Naive thymus-derived CD4-positive, alpha-beta T cell (primary cell): ENCODE results near the gene ARL6IP6. TPM values are rescaled to one million over a fixed set of nuclear protein-coding genes. Genes with fewer than 3 reads are reported as not detected.
"Not testable (repeated sequence)": the region's sequence is repeated elsewhere in the genome, so short reads cannot be mapped to it uniquely, and the experiment has no call there.

Experiments
- ATAC-seq: fragments of 150-1000 bp; cut with Tn5 transposase; 2 replicates; pipeline ENCODE4 v1.10.0; 2021; ENCODE audit warnings: mild to moderate bottlenecking, moderate library complexity
- CTCF ChIA-PET: fragments of 350-600 bp; sonication (Branson Sonifier 250); formaldehyde crosslinking; loops from one replicate; lab custom pipeline; 2021; ENCODE audit warnings: antibody characterized with exemption; lab: Charles Lee
- POLR2A ChIA-PET: fragments of 350-600 bp; sonication (Branson Sonifier 250); formaldehyde crosslinking; loops from one replicate; lab custom pipeline; 2021; ENCODE audit warnings: antibody characterized with exemption, inconsistent platforms; lab: Charles Lee
- DNase-seq, 9 donors: peaks; one replicate each; pipeline versions ENCODE4 v3.0.0 to v3.0.0-alpha.2; 2020 to 2022; ENCODE audit warnings: mixed read lengths in 1 of 9
- H3K27ac ChIP-seq: one replicate; pipeline ENCODE4 v1.7.0; 2013; ENCODE audit warnings: mild to moderate bottlenecking, low read depth, low read length, moderate library complexity
- H3K27me3 ChIP-seq, 2 donors: one replicate each; pipeline ENCODE4 v1.7.0; 2013; ENCODE audit warnings: low read length in 2 of 2, mild to moderate bottlenecking in 2 of 2, moderate library complexity in 2 of 2; ENCODE audit not compliant: control insufficient read depth in 2 of 2, insufficient read depth in 2 of 2
- H3K36me3 ChIP-seq, 3 experiments: 1 replicate in 2 of 3; 2 replicates in 1 of 3; pipeline ENCODE4 v1.7.0; 2013; ENCODE audit warnings: low read length in 3 of 3, mild to moderate bottlenecking in 3 of 3, moderate library complexity in 1 of 3; ENCODE audit not compliant: insufficient read depth in 3 of 3, control insufficient read depth in 2 of 3
- H3K4me1 ChIP-seq, 2 donors: one replicate each; pipeline ENCODE4 v1.7.0; 2013; ENCODE audit warnings: low read length in 2 of 2, mild to moderate bottlenecking in 2 of 2, moderate library complexity in 1 of 2; ENCODE audit not compliant: control insufficient read depth in 2 of 2, insufficient read depth in 2 of 2
- H3K4me3 ChIP-seq: 2 replicates; pipeline ENCODE4 v1.7.0; 2013; ENCODE audit warnings: mild to moderate bottlenecking, low read length
- H3K9me3 ChIP-seq, 3 experiments: 1 replicate in 2 of 3; 2 replicates in 1 of 3; pipeline ENCODE4 v1.7.0; 2013; ENCODE audit warnings: low read length in 3 of 3; ENCODE audit not compliant: control insufficient read depth in 2 of 3
- H3K27ac Mint-ChIP-seq, 9 donors: one replicate each; pipeline ENCODE4 v1.8.0; 2020 to 2022; ENCODE audit warnings: mixed read lengths in 9 of 9, mild to moderate bottlenecking in 8 of 9, moderate library complexity in 5 of 9, inconsistent platforms in 2 of 9
- H3K27me3 Mint-ChIP-seq, 5 donors: one replicate each; pipeline ENCODE4 v1.8.0; 2021 to 2022; ENCODE audit warnings: mixed read lengths in 5 of 5, mild to moderate bottlenecking in 1 of 5
- H3K36me3 Mint-ChIP-seq, 5 donors: one replicate each; pipeline ENCODE4 v1.8.0; 2020 to 2022; ENCODE audit warnings: mixed read lengths in 5 of 5, mild to moderate bottlenecking in 3 of 5, inconsistent platforms in 1 of 5
- H3K4me1 Mint-ChIP-seq, 7 donors: one replicate each; pipeline ENCODE4 v1.8.0; 2020 to 2022; ENCODE audit warnings: mixed read lengths in 7 of 7, mild to moderate bottlenecking in 3 of 7, inconsistent platforms in 1 of 7
- H3K4me3 Mint-ChIP-seq, 10 donors: one replicate each; pipeline ENCODE4 v1.8.0; 2020 to 2022; ENCODE audit warnings: mild to moderate bottlenecking in 10 of 10, mixed read lengths in 10 of 10, moderate library complexity in 6 of 10, inconsistent platforms in 2 of 10
- H3K9me3 Mint-ChIP-seq, 11 donors: one replicate each; pipeline ENCODE4 v1.8.0; 2020 to 2022; ENCODE audit warnings: mixed read lengths in 11 of 11, mild to moderate bottlenecking in 4 of 11, inconsistent platforms in 1 of 11, moderate library complexity in 1 of 11
- intact Hi-C, 2 donors: fragments of 100-400 bp; cut with micrococcal nuclease; formaldehyde crosslinking; loops; one replicate each; pipeline ENCODE4 v1.15.1; 2023
- polyA plus RNA-seq, 2 donors: library from polyadenylated mRNA; unstranded; fragments of 300-500 nt; fragmentation: Illumina TruSeq; gene quantifications; one replicate each; pipeline ENCODE4 v1.2.3, GENCODE V29; 2021
- total RNA-seq, 6 experiments: library from RNA in 5 of 6; stranded (reverse) in 5 of 6; gene quantifications; 1 replicate in 5 of 6; 2 replicates in 1 of 6; pipeline ENCODE4 v1.2.3 and lab custom pipeline; 2021 to 2026

ARL6IP6 gene
- total and polyA plus RNA-seq, 7 experiments from 2014 or later = 10.2 to 43.6 (median 18.0) TPM

DNA sequence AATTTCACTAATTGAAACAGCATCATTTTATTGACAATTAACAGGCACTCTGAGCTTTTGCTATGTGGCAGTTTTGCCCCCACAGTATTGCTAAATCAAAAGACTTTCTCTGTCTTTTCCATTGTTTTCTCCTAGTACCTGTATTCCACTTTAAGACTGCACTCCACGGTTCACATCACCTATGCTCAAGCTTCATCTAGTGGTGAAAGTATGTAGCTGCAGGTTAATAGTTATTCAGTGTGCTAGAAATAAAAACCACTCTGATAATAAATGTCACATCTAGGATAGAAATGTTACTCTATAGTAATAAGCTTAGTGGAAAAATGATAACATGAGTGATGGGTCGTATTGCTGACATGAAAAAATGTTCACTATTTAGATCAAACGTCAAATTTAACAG is 24.6 kb downstream of the ARL6IP6 start:
- Histone ChIP-seq H3K4me1 (no peaks in the 10 kb centered on the region), H3K36me3 (no peaks in the 10 kb centered on the region), H3K4me3 (no peak overlapping the region), H3K27me3 (no peaks in the 10 kb centered on the region), H3K9me3 (no peaks in the 10 kb centered on the region), H3K27ac (no peak overlapping the region)
- ChIA-PET POLR2A (no interaction called here), CTCF (interaction anchor here (0.9 to 1.8 kb wide), 5 partner anchors 13 to 567 kb away, joined by 3 to 4 read pairs (median 4); partner anchors contain the start of gene STAM2)
- no peak for ATAC-seq
- Mint-ChIP-seq H3K27ac (no peak overlapping the region), H3K4me3 (no peak overlapping the region), H3K4me1 (peaks cover 0 to 9% (median 5%) of the 10 kb centered on the region in 7 donors), H3K9me3 (peaks cover 0 to 5% (median 0%) of the 10 kb centered on the region in 11 donors), H3K36me3 (peaks cover 5 to 32% (median 17%) of the 10 kb centered on the region in 5 donors), H3K27me3 (no peaks in the 10 kb centered on the region)
- intact Hi-C loops = loop anchor here in 1 of 2 donors (2.0 kb wide), 1 partner anchor 706 kb away; no protein-coding TSS in a partner anchor
- DNase-seq = no peak

DNA sequence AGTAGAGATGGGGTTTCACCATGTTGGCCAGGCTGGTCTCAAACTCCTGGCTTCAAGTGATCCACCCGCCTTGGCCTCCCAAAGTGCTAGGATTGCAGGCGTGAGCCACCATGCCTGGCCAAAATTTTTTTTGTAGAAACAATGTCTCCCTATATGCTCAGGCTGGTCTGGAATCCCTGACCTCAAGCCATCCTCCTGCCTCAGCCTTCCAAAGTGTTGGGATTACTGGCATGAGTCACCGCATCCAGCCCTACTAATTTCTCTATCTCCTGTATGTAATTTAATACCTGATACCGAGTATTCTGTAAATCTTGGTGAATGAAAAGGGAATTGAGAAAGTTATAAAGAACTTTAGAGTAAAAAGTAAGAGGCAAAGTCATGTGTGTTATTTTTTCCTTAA is 29.3 kb downstream of the ARL6IP6 start:
- CTCF ChIA-PET, H3K36me3 ChIP-seq, H3K4me1 ChIP-seq, ATAC-seq, DNase-seq, H3K9me3 Mint-ChIP-seq, intact Hi-C loops, H3K4me3 ChIP-seq, H3K27me3 Mint-ChIP-seq, H3K9me3 ChIP-seq, H3K27ac ChIP-seq, H3K27ac Mint-ChIP-seq, H3K4me3 Mint-ChIP-seq, H3K27me3 ChIP-seq: not testable (repeated sequence)
- POLR2A ChIA-PET = interaction anchor here (0.6 kb wide), 1 partner anchor 848 kb away, joined by 3 read pairs; no protein-coding TSS in a partner anchor
- Mint-ChIP-seq H3K36me3 (peaks cover 0 to 37% (median 16%) of the 10 kb centered on the region in 5 donors), H3K4me1 (peaks cover 2 to 11% (median 7%) of the 10 kb centered on the region in 7 donors)

DNA sequence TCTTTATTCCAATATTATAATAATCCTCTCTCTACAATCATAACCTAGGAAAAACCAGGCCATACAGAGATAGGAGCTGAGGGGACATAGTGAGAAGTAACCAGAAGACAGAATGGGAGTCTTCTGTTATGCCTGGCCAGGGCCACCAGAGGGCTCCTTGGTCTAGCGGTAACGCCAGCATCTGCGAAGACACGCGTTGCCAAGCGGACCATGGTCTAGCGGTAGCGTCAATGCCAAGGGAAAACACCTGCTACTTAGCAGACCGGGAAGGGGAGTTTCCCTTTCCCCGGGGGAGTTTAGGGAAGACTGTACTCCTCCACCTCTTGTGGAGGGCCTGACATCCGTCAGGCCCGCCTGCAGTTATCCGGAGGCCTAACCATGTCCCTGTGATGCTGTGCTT is 36.6 kb downstream of the ARL6IP6 start:
- Mint-ChIP-seq H3K36me3 (peaks cover 10 to 50% (median 19%) of the 10 kb centered on the region in 5 donors), H3K4me1 (peaks cover 0 to 7% (median 0%) of the 10 kb centered on the region in 7 donors)

DNA sequence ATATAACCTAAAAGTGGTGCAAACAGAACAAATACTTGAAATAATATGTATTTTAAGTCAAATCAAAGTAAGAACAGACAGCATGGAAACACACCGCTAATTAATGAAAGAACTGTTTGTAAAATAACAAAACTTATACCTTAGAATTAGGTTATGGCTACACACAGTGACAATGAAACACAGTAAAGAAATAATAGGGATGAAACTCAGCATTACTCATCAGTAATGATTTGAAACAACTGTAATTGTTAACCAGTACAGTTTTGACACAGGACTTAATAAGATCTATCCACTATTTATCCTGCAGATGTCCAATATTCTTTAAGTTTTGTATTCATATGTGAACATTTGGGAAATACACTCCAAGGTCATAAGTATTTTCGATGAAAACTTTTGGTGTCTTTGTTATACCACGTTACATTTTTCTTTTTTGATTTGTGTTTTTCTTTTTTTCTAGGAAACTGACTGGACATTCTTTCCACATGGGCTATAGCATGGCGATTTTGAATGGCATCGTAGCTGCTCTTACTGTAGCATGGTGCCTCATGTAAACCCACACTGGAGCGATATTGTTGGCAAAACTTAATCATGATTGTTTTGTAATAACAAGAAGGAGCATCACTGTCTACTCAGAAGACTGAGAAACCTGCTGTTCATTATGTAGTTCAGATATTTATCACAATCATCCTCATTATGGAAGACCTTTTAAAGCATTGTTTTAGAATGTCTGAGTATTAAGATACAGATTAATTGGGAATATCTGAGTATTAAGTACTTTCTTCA is 41.1 kb downstream of the ARL6IP6 start:
- H3K4me1 ChIP-seq = no peaks in the 10 kb centered on the region
- intact Hi-C loops = no loop called here
- no peak overlapping the region for H3K4me3 Mint-ChIP-seq
- no peak overlapping the region for H3K27ac ChIP-seq
- no peak for ATAC-seq
- H3K27me3 Mint-ChIP-seq = no peaks in the 10 kb centered on the region
- DNase-seq = no peak
- H3K27ac Mint-ChIP-seq = no peak overlapping the region
- ChIA-PET CTCF (no interaction called here), POLR2A (interaction anchor here (0.7 kb wide), 1 partner anchor 12 kb away, joined by 3 read pairs; no protein-coding TSS in a partner anchor)
- H3K9me3 Mint-ChIP-seq = no peaks in the 10 kb centered on the region
- H3K4me3 ChIP-seq = no peak overlapping the region
- H3K4me1 Mint-ChIP-seq = no peaks in the 10 kb centered on the region
- H3K9me3 ChIP-seq = no peaks in the 10 kb centered on the region
- no peaks in the 10 kb centered on the region for H3K27me3 ChIP-seq
- H3K36me3 ChIP-seq = peaks cover 0 to 13% (median 0%) of the 10 kb centered on the region in 3 experiments
- peaks cover 4 to 37% (median 29%) of the 10 kb centered on the region in 5 donors for H3K36me3 Mint-ChIP-seq

More for the DNA sequence above, 36.6 kb downstream of the ARL6IP6 start:
- Histone ChIP-seq H3K4me1 (no peaks in the 10 kb centered on the region), H3K27ac (no peak overlapping the region), H3K36me3 (peaks cover 0 to 11% (median 0%) of the 10 kb centered on the region in 3 experiments), H3K27me3 (no peaks in the 10 kb centered on the region), H3K4me3 (no peak overlapping the region), H3K9me3 (no peaks in the 10 kb centered on the region)
- ChIA-PET POLR2A (no interaction called here), CTCF (no interaction called here)
- ATAC-seq (no peak), DNase-seq (no peak)
- H3K4me3 Mint-ChIP-seq = no peak overlapping the region
- H3K27me3 Mint-ChIP-seq = no peaks in the 10 kb centered on the region
- H3K9me3 Mint-ChIP-seq = no peaks in the 10 kb centered on the region
- H3K27ac Mint-ChIP-seq = peak overlapping the region in 1 of 9 donors; percentile 14
- intact Hi-C loops = no loop called here

DNA sequence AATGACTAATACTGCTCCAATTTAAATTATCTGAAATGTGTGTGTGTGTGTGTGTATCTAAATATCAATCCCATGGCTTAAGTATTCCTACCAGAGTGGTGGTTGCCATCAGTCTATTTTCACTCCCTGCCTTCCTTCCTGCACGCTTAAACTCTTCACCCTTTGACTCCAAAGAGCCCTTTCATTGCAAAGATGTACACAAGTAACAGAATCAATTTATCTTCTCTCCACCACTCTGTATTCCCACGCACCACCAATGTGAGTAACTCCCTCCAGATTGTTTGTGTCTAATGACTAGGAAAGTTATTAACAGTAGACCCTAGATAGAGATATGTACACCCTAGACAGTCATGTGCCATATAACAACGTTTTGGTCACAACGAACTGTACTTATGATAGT is 42.8 kb downstream of the ARL6IP6 start:
- peaks cover 0 to 13% (median 0%) of the 10 kb centered on the region in 3 experiments for H3K36me3 ChIP-seq
- H3K27ac Mint-ChIP-seq = no peak overlapping the region
- CTCF ChIA-PET = no interaction called here

DNA sequence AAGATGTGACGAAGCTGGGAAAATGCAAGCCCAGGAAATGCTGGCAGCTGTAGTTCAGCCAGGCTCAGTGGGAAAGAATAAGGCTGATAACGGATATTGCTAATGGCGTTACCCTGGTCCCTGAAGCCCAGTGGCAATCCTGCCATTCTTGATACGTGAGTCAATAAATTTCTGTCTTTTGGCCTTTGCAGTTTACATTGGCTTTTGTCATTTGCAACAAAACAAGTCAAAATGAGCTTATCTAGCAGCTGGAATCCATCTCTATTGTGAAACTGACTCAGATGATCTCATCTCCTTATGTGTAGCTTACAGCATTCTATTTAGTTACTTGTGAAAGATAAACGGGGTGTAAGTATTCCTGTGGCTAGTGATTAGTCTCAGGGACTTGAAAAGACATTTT is 43.8 kb downstream of the ARL6IP6 start:
- Histone ChIP-seq H3K4me1 (no peaks in the 10 kb centered on the region), H3K36me3 (peaks cover 0 to 6% (median 0%) of the 10 kb centered on the region in 3 experiments), H3K9me3 (no peaks in the 10 kb centered on the region), H3K4me3 (no peak overlapping the region), H3K27me3 (no peaks in the 10 kb centered on the region), H3K27ac (no peak overlapping the region)
- ATAC-seq (no peak), DNase-seq (no peak)
- intact Hi-C loops = no loop called here
- POLR2A ChIA-PET = no interaction called here
- Mint-ChIP-seq H3K27me3 (no peaks in the 10 kb centered on the region), H3K4me3 (no peak overlapping the region), H3K36me3 (peaks cover 0 to 22% (median 17%) of the 10 kb centered on the region in 5 donors), H3K4me1 (no peaks in the 10 kb centered on the region), H3K27ac (no peak overlapping the region), H3K9me3 (no peaks in the 10 kb centered on the region)
- CTCF ChIA-PET = no interaction called here

More for the DNA sequence above, 42.8 kb downstream of the ARL6IP6 start:
- no peak for ATAC-seq
- Histone ChIP-seq H3K4me3 (no peak overlapping the region), H3K27ac (no peak overlapping the region), H3K27me3 (no peaks in the 10 kb centered on the region), H3K9me3 (no peaks in the 10 kb centered on the region), H3K4me1 (no peaks in the 10 kb centered on the region)
- POLR2A ChIA-PET = no interaction called here
- Mint-ChIP-seq H3K9me3 (no peaks in the 10 kb centered on the region), H3K4me3 (no peak overlapping the region), H3K4me1 (no peaks in the 10 kb centered on the region), H3K36me3 (peaks cover 4 to 30% (median 23%) of the 10 kb centered on the region in 5 donors), H3K27me3 (no peaks in the 10 kb centered on the region)
- no peak for DNase-seq
- intact Hi-C loops = no loop called here
